K562 (cell line): Measurements from ENCODE around the gene MAD1L1.

ENCODE experiments used
- ARNT ChIP-seq, 2 experiments: fragments of 450-650 bp; IDR thresholded peaks; 2 replicates each; pipeline ENCODE4 v1.6.1; 2016; ENCODE audit warnings: mild to moderate bottlenecking in 1 of 2
- ATF4 ChIP-seq: fragments of 450-650 bp; formaldehyde crosslinking; IDR thresholded peaks from 2 replicates; pipeline ENCODE4 v1.4.0; 2022; ENCODE audit warnings: mild to moderate bottlenecking, moderate library complexity
- BHLHE40 ChIP-seq: IDR thresholded peaks from 2 replicates; pipeline ENCODE4 v1.6.1; 2011; ENCODE audit warnings: low read length, improper control_type of control experiment

- no peak for TF ChIP-seq BHLHE40
- no peak for TF ChIP-seq ATF4 (CRISPR knock-in tag)
- TF ChIP-seq ARNT (IDR thresholded peaks at IDR 0.05) = no peak
Observed at GRCh38 chr7:2111568-2111967, 121.2 kb downstream of the MAD1L1 start.
